DMS 273 treated with DMSO at 0.1 percent for 48 hours (cell line): Measurements from ENCODE around the gene SDF2L1.

Experiments
- DNase-seq: peaks from one replicate; lab custom pipeline; 2025; lab: John Stamatoyannopoulos, UW

Gene SDF2L1

DNA sequence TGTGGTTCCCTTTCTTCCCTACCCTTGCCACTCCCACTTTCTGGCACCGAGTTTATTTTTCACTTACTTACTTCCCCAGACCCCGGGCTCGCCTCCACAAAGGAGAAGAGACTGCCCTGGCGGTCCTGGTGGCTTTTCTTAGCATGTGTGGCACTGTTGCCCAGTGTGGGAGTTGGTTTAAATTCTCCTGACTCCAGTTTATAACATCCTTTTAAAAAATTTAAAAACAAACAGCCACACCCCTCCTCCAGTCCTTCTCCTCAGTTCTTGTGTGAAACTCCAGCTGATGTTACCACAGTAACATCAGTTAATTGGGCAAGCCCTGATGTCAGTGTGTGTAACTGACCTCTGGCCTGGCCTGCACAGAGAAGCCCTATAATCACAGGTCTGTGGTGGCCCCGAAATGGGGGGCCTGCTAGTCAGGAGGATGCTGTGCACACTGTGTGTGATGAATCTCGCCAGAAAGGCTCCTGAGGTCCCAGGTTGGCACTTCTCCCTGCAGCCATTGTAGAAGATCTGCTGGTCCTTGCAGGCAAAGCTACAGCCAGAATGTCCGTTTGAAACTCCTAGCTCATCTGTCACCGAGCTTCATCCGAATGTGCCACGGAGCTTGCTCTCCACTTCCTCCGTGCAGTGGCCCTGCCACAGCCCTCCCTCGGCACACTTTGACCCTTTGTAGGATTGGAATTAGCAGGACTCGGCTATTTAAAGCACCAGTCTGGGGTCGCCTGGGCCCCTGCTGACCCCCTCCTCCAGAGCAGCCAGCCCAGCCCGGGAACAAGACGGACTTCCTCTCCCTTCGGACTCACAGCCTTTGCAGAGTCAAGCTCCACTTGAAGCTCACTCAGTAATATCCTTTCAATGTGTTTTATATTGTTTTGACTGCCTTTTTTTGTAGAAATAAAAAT, 19.8 kb upstream of the SDF2L1 start:
- DNase-seq = no peak

DNA sequence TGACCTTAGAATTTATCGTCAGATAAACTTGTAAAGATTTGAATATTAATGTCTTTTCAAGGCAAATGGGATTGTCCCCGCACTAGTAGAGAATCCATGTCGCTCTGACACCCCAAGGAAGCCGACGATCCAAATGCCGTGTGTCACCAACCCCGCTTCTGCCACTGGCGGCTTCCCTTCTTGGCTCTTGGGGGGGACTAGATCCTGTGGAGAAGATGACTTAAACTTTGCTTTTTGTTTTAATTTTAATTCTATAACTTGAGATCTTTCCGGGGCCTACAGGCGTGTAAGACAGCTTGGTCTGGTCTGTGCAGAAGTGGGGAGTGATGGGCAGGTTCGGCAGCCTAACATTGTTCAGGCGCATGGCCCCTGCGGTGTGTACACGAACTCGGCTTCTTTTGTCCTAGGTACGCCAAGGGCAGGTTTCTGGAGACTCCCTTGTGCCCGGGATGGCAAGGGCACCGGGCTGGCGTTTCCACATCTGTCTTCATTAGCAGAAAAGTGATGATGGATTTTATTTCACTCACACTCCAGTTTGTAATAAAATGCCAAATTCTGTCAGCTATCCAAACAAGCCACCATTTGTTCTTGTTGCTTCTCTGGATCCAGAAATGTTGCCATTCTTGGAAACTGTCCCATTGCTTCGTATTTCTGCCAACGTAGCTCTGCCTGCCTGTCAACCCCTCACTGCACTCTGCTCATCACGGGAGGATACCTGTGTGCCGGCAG, 19.0 kb upstream of the SDF2L1 start:
- no peak for DNase-seq

DNA sequence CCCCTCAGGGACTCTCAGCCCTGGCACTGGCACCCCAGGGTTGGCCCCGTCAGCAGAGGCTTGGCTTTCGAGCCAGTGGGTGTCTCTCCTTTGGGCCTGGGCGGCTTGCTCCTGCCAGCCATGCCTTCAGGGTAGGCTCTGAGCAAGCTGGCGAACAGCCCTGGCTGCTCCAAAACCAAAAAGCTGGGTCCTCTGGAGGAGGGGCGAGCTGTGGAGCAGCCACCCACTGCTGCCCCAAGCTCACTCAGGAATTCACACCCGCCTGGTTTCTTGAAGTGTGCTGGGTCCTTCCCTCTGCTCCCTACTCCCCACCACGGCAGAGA, 18.5 kb upstream of the SDF2L1 start:
- DNase-seq = no peak

DNA sequence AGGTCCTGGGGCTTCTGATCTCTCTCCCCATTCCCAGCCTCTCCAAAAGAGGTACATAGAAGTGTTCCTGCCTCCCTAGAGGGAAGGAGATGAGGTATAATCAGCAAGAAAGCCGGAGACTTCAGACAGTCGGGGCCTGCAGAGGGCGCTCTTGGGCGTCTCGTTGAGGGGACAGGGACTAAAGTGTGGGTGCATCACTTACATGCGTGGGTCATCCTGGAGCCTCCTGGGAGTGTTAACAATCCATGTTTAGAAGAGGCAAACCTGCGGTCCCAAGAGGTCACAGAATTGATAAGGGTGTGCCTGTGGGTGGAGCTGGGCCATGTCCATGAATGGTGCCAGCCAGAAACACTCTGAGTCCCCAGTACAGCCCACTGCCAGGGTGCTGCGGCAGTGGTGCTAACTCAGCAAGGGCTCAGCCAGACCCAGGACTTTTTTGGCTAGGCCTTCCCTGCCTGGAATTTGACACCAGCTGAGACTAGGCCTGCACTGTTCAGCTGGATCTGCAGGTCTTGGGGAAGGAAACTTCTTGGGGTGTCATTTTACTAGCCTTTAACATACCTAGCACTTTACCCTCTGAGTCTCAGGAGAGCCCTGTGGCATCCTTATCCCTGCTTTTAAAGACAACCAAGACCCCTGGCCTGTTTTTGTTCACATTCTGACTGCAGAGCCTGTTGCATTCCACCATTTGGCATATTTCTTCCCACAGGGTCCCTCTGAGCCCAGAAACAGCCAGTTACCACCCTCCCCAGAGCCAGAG, 17.8 kb upstream of the SDF2L1 start:
- no peak for DNase-seq

DNA sequence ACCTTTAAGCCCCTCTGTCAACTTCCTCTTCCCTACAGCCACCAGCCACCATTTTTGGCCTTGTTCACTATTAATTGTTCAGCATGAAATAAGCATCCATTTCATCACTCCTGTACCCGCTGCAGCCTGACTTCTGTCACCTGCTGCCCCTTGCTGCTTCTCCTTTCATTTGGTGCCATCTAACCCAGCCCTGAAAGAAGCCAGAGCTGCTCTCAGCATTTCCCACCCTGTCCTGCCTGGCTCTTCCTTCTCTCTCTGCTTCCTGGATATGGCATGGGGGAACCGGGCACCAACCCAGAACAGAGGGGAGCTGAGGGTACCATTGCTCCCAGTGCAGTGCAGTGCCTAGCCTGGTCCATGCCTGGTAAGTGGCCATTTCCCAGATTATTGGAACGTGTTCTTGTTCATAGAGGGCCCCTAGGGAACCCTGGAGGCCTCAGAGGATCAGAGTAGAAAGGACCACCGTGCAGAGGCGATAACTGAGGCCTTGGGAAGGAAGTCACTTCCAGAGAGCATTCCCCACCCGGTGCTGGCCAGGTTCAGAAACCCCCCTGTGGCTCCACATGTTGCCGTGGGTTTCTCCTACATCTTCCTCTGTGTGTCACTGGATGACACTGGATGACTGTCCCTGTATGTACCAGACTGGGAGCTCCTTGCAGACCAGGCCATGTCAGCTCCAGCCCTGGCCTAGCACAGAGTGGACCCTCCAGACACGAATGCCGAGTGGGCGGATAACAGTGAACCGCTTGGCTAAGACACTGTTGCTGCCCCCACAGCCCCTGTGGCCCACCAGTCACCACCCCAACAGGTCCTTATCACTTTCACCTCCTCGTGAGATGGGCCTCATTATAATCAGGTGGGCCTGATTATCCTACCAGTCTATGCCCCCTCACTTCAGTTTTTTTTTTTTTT, 17.0 kb upstream of the SDF2L1 start:
- DNase-seq = no peak

DNA sequence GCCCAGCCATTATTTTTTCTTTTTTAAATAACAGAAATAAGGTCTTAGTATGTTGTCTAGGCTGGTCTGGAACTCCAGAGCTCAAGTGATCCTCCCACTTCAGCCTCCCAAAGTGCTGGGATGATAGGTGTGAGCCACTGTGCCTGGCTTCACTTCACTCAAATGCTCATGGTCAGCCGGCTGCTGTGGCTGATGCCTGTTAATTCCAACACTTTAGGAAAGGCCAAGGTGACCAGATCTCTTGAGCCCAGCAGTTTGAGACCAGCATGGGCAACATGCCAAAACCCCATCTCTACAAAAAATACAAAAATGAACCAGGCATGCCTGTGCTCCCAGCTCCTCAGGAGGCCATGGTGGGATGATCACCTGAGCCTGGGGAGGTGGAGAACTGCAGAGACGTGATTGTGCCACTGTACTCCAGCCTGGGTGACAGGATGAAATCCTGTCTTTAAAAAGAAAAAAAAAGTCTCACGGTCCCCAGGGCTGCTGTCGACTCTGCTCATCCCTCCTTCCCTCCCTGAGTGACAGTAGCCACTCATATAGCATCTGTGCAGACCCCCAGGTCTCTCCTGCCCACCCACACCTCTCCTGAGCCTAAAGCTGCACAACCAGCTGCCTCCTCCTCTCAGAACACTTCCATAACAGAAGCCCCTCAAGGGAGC, 15.9 kb upstream of the SDF2L1 start:
- DNase-seq = no peak

DNA sequence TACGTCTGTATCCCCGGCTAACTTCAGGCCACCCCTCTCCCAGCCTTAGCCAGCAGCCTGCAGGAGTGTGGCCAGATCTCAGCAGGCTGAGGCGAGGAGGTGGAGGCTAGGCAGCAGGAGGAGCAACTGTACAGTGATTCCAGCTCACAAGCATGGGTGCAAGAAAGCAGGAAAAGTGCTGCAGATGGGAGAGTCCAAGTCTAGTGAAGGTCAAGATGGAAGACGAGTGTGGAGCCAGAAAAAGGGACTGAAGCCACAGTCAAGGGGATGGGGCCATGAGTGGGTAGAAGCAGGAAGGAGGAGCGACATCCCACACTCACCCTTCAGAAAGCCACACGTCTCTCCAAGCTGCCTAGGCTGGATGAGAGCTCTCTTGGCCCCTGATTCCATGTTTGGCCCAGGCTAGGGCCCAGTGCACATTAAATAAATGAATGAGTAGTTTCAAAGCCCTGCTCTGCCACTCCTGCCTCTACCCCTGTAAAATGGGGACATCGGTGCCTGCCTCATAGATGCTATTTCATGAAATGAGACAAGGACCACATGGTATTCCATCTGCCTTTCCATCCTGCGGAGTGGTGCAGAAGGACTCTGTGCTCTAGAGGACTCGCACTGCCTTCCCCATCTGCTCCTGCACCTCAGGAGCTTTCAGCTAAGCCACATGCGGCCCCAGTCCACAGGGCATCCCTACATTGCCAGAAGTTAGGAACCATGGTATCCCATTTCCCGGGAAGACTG, 15.2 kb upstream of the SDF2L1 start:
- DNase-seq = peak; percentile 41

DNA sequence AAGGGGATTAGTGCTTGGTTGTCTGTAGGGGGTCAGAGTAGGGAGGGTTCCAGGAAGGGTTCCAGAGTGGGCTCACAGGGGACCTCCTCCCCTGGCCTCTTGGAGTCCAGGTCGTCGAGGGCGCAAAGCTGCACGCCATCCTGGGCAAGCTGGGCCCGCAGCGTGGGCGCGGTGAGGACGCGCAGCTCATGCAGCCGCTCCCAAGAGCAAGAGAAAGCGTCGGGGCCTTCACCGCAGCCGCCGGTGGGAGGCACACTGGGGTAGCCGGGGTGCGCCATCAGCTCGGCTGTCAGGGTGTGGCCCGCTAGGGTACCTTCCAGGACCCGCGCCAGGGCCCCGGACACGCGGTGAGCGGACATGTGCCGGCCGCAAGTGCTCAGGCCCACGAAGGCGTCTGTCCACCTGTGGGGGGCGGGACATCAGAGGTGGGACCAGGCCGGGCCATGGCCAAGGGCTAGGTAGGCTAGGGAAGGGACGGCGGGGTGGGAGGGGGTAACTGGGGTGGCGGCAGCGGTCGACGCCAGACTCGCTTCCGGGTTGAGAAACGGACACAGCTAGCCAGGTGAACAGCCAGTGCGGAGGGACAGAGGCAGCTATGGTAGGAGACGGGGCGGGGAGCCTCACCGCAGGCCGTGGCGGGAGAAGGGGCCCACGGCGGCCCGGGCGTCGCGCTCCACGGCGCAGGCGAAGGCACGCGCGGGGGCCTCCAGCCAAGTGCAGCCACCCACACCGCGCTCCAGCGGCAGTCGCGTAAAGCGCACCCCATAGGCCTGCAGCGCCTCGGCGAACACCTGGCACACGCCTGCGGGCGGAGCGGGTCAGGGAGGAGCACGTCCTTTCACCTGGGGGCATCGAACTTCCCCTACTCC, 13.5 kb upstream of the SDF2L1 start:
- DNase-seq = no peak

DNA sequence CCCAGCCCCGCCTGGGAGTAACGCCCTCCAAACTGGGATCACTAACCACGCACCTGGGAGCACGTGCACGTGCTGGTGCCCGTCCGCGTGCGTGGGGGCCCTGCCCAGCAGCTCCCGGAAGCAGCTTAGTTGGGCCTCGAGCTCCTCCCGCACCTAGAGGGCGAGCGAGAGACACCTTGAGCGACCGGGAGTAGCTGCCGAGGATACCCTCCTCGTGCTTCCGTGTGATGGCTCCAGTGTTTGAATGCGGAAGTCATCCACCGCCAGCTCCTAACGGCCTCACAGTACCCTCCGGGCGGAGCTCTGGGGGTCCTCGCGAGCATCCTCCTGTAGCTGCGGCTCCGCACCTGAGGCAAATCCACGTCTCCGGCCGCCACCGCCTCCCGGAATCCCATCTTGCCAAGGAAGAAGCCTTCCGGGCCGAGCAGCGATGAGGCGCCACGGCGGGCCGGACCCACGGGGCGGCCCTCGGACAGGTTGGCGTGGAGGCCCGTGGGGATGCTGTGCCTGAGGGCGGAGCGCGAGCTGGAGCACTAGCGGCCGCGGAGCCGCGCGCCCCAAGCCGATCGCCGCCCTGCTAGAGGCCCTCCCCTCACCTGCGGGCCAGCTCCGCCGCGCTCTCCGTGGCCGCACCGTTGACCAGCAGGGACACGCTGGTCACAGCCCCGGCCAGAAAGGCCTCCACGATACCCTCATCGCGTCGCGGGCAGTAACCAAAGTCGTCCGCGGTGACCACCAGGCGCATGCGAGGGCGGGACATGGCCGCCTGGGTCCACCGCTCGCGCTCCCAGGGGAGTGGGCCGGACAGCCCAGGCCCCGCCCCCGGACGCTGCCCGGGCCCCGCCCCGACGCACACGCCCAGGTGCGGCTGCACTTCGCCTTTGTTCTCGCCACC, 12.6 kb upstream of the SDF2L1 start, which contains the start of gene YDJC:
TSS of gene YDJC (minus strand) at position 768 of the 895 bp plus-strand sequence. CDS start at position 760, 8 bp downstream.
- DNase-seq = peak; percentile 45

DNA sequence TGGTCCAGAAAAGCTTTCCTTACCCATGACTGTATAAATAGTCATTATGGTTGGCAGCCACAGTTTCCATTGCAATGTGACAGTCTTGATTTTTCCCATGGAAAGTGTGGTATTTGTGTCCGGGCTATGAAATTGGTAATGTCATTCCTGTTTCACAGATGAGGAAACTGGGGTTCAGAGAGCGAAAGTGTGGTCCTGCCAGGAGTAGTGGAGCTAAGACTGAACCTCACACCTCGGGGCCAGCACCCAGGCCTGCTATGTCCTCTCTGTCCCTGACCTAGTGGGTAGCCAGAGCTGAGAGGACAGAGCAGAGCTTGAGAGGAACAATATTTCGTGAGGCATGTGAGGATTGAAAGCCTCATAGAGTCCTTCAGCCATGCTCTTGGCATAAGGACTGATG, 11.1 kb upstream of the SDF2L1 start:
- DNase-seq = no peak

DNA sequence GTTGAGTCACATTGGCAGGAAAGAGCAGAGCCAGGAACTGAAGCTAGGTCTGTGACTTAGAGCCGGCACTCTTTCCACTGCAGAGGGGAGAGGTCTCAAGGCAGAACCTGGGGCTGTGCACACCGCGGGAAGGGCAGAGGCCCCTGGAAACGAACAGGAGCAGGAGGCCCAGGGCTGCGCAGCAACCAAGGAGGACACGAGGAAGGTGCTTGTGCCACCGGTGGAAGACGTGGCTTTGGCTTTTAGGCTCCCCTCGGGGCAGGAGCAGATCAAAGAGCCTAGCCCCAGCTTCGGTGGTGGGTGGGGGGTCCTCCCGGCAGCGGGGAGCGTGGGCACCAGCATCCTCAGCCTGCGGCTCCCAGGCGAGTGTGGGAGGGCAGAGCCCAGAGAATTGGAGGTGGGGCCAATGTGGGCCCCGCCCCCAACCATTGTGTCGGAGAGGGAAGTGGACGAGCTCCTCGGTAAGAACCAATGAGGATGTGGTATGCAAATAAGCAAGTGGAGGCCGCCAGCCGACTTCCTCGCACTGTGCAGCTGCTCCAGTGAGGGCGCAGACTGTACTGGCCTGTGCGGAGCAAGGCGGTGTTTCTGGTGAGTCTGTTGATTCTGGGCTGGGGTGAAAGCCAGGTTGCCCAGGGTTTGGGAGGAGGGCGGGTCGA, 9.7 kb upstream of the SDF2L1 start, which contains the start of gene CCDC116:
TSS of gene CCDC116 (plus strand) at position 524 of the 659 bp plus-strand sequence. CDS start 422 bp downstream, outside the sequence.
- DNase-seq = no peak

DNA sequence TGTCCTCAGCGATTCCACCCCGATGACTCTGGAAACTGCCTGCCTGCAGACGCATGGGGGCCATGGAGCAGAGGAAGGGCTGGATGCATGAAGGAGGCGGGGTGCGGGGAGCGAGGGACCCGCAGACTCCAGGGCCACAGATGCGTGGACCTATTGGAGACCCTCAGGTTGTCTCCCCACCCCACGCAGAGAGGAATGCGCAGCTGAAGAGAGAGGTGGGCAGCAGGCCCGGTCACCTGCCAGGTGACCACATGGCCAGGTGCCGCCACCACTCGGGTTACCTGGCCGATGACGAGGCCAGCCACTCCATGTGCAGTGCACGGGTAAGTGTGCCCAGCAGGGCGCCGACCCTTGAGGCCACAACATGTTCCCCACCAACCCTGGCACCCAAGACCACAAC, 9.2 kb upstream of the SDF2L1 start:
- DNase-seq = no peak

DNA sequence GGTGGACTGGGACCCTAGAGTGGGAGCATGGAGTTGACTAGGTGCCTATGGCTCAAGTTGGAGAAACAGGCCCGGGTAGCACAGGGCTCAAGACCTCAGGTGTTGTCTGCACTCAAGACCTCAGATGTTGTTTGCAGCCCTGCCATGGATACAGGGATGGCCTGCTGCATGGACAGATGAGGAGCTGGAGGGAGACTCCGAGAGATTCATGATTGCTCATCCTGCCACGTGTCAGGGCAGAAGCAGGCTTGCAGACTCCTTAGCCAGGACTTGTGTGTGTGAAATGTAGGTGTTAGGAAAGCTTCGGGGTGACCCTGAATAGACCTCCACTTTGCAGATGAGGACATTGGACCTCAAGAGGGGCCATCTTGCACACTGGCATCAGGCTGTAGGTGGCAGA, 8.6 kb upstream of the SDF2L1 start:
- DNase-seq = no peak

DNA sequence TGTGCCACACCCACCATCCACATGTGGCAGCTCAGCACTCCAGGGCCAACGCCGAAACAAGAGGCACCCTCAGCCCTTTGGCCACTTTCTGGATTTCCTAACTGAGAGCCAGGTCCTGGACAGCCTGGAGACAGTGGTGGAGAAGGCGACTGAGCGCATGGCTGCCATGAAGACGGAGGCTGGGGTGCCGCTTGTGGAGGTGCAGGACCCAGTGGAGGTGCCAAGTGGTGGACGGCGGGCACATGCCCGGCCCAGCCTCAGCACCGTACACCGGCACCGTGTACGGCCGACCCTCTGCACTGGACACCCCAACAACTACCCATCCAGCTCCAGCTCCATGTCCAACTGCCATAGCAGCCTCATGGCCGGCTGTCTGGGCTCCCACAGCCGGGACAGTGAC, 8.0 kb upstream of the SDF2L1 start:
- DNase-seq = no peak

DNA sequence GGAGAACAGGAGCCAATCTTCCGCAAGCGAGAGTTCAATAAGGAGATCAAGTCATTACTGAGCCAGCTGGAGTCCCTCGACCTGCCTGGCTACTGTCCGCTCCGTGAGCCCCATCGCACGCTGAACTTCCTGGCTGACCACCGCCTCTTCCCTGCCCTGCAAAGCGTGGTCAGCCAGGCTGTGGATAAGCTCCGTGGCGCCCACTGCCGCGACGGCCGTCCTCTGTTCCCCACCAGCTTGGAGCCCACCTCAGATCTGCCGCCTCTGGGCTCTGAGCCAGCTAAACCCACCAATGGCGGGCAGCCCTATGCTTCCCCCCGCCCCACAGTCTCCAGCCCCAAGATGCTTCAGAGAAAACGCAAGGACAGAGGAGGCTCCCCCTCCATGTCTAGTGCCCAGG, 7.3 kb upstream of the SDF2L1 start:
- DNase-seq = no peak

DNA sequence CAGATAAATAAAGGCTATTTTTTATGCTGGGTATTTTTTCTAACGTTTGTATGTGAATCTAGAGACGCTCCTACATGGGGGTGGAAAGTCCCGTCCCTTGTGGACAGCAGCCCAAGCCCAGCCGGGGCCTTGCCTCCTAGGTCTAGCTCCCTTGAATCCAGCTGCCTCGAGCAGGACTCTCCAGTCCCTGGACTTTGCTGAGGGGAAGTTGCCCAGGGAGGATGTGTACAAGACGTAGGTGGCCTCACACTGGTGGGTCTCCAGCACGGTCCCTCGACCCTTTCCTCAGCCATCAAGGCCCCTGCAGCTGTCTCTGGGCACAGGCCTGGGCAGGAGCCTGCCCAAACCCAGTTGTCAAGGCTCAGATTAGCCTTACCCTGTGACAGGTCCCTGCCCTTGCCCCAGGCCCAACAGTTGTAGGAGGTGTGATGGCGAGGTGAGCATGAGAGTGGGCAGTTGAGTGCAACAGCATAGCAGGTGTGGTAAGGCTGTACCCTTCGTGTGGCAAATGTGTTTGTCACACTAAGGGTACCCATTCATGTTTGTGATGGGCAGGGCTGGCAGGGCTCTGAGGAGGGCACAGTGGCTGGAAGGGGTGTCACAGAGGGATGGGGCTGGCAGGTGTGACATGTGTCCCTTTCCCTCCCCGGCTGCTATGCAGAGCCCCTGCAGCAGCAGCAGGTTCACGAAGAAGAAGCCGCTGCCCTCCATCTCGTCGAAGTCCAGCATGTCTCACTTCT, 6.2 kb upstream of the SDF2L1 start:
- no peak for DNase-seq
